Measurements from ENCODE around the gene AHCY.
"Not testable (repeated sequence)": the region's sequence is repeated elsewhere in the genome, so short reads cannot be mapped to it uniquely, and the experiment has no call there.

- TF ChIP-seq CTCF (IDR thresholded peaks at IDR 0.05; ENCODE audit: low read depth, low read length); EZH2phosphoT487 (IDR thresholded peaks at IDR 0.05; ENCODE audit: low read depth): not testable (repeated sequence)
Observed at GRCh38 chr20:34330861-34331544, 27.8 kb upstream of the AHCY start.
